ENCODE measurements around the gene PIPOX.
"Not testable (repeated sequence)": the region's sequence is repeated elsewhere in the genome, so short reads cannot be mapped to it uniquely, and the experiment has no call there.

The PIPOX gene

DNA sequence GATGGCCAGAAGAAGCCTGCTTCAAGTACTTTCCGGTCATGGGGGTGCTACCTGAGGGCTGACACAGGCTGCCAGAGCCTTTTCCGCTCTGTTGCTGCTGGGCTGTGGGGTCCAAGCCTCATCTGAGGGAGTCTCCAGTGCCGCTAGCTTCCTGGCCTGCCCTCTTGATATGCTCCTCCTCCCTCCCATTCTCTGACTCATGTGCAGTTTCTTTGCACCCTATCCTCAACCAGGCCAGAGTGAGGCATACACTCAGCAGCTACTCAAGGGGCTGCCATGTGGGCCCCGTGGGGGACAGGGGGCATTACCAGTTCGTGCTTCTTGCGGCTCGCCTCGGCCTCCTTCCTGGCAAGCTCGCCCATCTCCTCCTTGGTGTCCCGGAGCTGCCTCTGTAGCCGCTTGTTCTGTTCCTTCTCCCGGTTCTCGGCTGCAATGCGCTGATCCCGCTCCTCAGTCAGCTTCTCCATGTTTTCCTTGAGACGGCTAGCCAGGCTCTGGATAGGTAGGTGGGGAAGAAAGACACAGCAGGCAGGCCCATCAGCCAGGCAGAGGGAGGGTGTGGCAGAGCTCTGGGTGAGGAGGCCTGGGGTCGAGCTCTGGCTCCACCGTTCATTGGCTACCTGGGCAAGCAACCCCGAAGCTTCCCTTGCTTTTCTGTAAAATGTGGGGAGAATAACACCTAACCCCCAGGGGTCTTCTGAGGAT lies 43.8 kb downstream of the PIPOX start:
- no peak for TF ChIP-seq CTCF (conservative IDR thresholded peaks at IDR 0.05; ENCODE audit: low read depth, low read length)
- H3K4me2 ChIP-seq, result no peak overlapping the region
- H3K36me3 ChIP-seq (ENCODE audit: insufficient read depth), result no peaks in the 10 kb centered on the region
- no peak overlapping the region for H3K27ac ChIP-seq
- no peaks in the 10 kb centered on the region for H3K27me3 ChIP-seq (ENCODE audit: insufficient read depth, low read depth)
- H3K9ac ChIP-seq, result no peak overlapping the region
- no peaks in the 10 kb centered on the region for H3K4me1 ChIP-seq (ENCODE audit: low read depth, poor library complexity, severe bottlenecking)
- no peaks in the 10 kb centered on the region for H3K79me2 ChIP-seq (ENCODE audit: insufficient read depth, low read depth)
- H2AFZ ChIP-seq (ENCODE audit: low read depth), result no peak overlapping the region
- no peak overlapping the region for H3K4me3 ChIP-seq (IDR thresholded peaks at IDR 0.05; ENCODE audit: insufficient read depth, low read depth, low read length)
- no peaks in the 10 kb centered on the region for H4K20me1 ChIP-seq (ENCODE audit: insufficient read depth)

DNA sequence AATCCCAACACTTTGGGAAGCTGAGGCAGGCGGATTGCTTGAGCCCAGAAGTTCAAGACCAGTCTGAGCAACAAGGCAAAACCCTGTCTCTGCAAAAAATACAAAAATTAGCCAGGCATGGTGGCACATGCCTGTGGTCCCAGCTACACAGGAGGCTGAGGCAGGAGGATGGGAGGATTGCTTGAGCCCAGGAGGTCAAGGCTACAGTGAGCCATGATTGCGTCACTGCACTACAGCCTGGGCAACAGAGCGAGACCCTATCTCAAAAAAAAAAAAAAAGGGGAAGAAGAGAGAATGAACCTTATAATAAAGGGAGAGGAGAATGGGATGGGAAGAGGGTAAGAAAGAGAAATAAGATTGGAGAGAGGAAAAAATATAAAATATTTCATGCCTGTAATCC lies 45.8 kb downstream of the PIPOX start:
- H3K36me3 ChIP-seq (ENCODE audit: insufficient read depth); H4K20me1 ChIP-seq (ENCODE audit: insufficient read depth); H3K27me3 ChIP-seq (ENCODE audit: insufficient read depth, low read depth); H3K27ac ChIP-seq; H3K4me2 ChIP-seq; H3K79me2 ChIP-seq (ENCODE audit: insufficient read depth, low read depth); H3K9ac ChIP-seq; H3K4me3 ChIP-seq (IDR thresholded peaks at IDR 0.05; ENCODE audit: insufficient read depth, low read depth, low read length); H3K4me1 ChIP-seq (ENCODE audit: low read depth, poor library complexity, severe bottlenecking); H2AFZ ChIP-seq (ENCODE audit: low read depth): not testable (repeated sequence)

GRCh38 chr17:29089601-29090044 lies 46.7 kb downstream of the PIPOX start:
- no peak overlapping the region for H3K9ac ChIP-seq
- H3K79me2 ChIP-seq (ENCODE audit: insufficient read depth, low read depth), result no peaks in the 10 kb centered on the region
- TF ChIP-seq CTCF (conservative IDR thresholded peaks at IDR 0.05; ENCODE audit: low read depth, low read length), result no peak
- H2AFZ ChIP-seq (ENCODE audit: low read depth), result no peak overlapping the region
- no peaks in the 10 kb centered on the region for H3K27me3 ChIP-seq (ENCODE audit: insufficient read depth, low read depth)
- H3K36me3 ChIP-seq (ENCODE audit: insufficient read depth), result no peaks in the 10 kb centered on the region
- no peaks in the 10 kb centered on the region for H3K4me1 ChIP-seq (ENCODE audit: low read depth, poor library complexity, severe bottlenecking)
- H3K4me2 ChIP-seq, result no peak overlapping the region
- no peaks in the 10 kb centered on the region for H4K20me1 ChIP-seq (ENCODE audit: insufficient read depth)
- H3K4me3 ChIP-seq (IDR thresholded peaks at IDR 0.05; ENCODE audit: insufficient read depth, low read depth, low read length), result no peak overlapping the region
- no peak overlapping the region for H3K27ac ChIP-seq

DNA sequence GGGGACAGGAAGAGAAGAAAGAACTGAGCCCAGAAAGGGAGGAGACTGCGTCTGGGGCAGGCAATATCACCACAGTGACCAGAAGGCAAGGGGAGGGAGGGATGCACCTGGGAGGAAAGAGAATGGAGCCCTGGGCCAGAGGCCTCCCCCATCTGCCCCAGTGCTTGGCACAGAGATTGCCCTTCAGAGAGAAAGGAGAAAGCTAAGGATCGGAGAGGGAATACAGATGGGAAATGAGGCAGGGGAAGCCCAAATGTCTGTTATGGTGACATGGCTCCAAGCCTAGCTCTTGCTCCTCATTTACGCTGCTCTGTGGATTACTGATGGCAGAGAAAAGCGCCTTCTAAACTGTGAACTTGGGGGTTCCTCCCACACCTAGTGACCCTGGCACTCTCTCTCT lies 47.2 kb downstream of the PIPOX start:
- Histone ChIP-seq H3K9ac (no peak overlapping the region), H3K36me3 (ENCODE audit: insufficient read depth) (no peaks in the 10 kb centered on the region), H3K4me2 (no peak overlapping the region)

More for the DNA sequence above, 47.2 kb downstream of the PIPOX start:
- Histone ChIP-seq H3K4me3 (IDR thresholded peaks at IDR 0.05; ENCODE audit: insufficient read depth, low read depth, low read length) (no peak overlapping the region), H3K4me1 (ENCODE audit: low read depth, poor library complexity, severe bottlenecking) (no peaks in the 10 kb centered on the region), H2AFZ (ENCODE audit: low read depth) (no peak overlapping the region), H3K27me3 (ENCODE audit: insufficient read depth, low read depth) (no peaks in the 10 kb centered on the region), H3K79me2 (ENCODE audit: insufficient read depth, low read depth) (no peaks in the 10 kb centered on the region), H4K20me1 (ENCODE audit: insufficient read depth) (no peaks in the 10 kb centered on the region), H3K27ac (no peak overlapping the region)
- no peak for TF ChIP-seq CTCF (conservative IDR thresholded peaks at IDR 0.05; ENCODE audit: low read depth, low read length)
